T-helper 2 cell (primary cell): ENCODE measurements around the gene AAR2.

ENCODE experiments used
- DNase-seq, 5 experiments: peaks; one replicate each; pipeline versions ENCODE4 v3.0.0 to v3.0.0-alpha.2; 2012 to 2022

AAR2 gene

GRCh38 chr20:36218380-36219064 is 17.8 kb upstream of the AAR2 start:
- DNase-seq = no peak

GRCh38 chr20:36219671-36220220 is 16.5 kb upstream of the AAR2 start:
- DNase-seq = no peak

- no peak for DNase-seq
Measured at GRCh38 chr20:36225666-36226065, 10.6 kb upstream of the AAR2 start.

- DNase-seq = no peak
Measured at GRCh38 chr20:36228770-36229169, 7.5 kb upstream of the AAR2 start.

GRCh38 chr20:36230019-36230418 is 6.3 kb upstream of the AAR2 start:
- peak in 1 of 5 experiments; percentile 24 for DNase-seq

GRCh38 chr20:36231331-36231730 is 4.9 kb upstream of the AAR2 start:
- DNase-seq = no peak

- no peak for DNase-seq
Measured at GRCh38 chr20:36234771-36235320, 1.4 kb upstream of the AAR2 start.

GRCh38 chr20:36236786-36237121 is 476 bp downstream of the AAR2 start:
- DNase-seq = no peak

- no peak for DNase-seq
Measured at GRCh38 chr20:36237477-36237876, 1.2 kb downstream of the AAR2 start.

GRCh38 chr20:36238153-36238552 is 1.9 kb downstream of the AAR2 start:
- DNase-seq = no peak

GRCh38 chr20:36238760-36239159 is 2.5 kb downstream of the AAR2 start:
- no peak for DNase-seq

GRCh38 chr20:36240076-36240475 is 3.8 kb downstream of the AAR2 start:
- no peak for DNase-seq

- DNase-seq = no peak
Measured at GRCh38 chr20:36241678-36242077, 5.4 kb downstream of the AAR2 start.

- no peak for DNase-seq
Measured at GRCh38 chr20:36243726-36244125, 7.4 kb downstream of the AAR2 start.

- DNase-seq = no peak
Measured at GRCh38 chr20:36246401-36246800, 10.1 kb downstream of the AAR2 start.

GRCh38 chr20:36248836-36249235 is 12.6 kb downstream of the AAR2 start:
- DNase-seq = no peak

- DNase-seq = no peak
Measured at GRCh38 chr20:36249450-36249849, 13.2 kb downstream of the AAR2 start.

- DNase-seq = no peak
Measured at GRCh38 chr20:36251426-36251825, 15.1 kb downstream of the AAR2 start.

GRCh38 chr20:36252511-36252910 is 16.2 kb downstream of the AAR2 start:
- no peak for DNase-seq

- no peak for DNase-seq
Measured at GRCh38 chr20:36253036-36253435, 16.8 kb downstream of the AAR2 start.

- DNase-seq = no peak
Measured at GRCh38 chr20:36254076-36254475, 17.8 kb downstream of the AAR2 start.

GRCh38 chr20:36255445-36255844 is 19.2 kb downstream of the AAR2 start:
- no peak for DNase-seq

GRCh38 chr20:36259177-36260061 is 23.1 kb downstream of the AAR2 start:
- DNase-seq = no peak

- no peak for DNase-seq
Measured at GRCh38 chr20:36260316-36260715, 24.0 kb downstream of the AAR2 start.
